GM12872 (cell line): ENCODE results near the gene ARL2.

Source experiments
- TF ChIP-seq, protein P1 (sequence below): IDR thresholded peaks from 3 replicates; pipeline ENCODE4 v1.5.1; 2011; ENCODE audit warnings: low read depth, mild to moderate bottlenecking, low read length, moderate library complexity; ENCODE audit not compliant: insufficient read depth

ARL2 gene

DNA sequence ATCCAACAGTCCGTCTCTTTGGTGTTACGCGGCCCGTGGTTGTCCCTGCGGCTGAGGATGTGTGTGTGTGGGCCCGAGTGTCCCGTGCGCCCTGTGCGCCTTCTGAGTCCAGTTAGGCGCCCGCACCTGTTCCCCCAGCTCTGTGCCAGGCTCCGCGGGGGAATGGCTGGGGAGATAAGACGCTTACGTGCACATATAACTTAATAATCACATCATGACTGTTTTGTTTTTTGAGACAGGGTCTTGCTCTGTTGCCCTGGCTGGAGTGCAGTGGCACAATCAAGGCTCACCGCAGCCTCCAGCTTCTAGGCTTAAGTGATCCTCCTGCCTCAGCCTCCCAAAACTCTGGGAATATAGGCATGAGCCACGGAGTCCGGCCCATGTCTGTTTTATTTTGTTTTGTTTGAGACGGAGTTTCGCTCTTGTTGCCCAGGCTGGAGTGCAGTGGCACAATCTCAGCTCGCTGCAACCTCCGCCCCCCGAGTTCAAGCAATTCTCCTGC is 817 bp downstream of the ARL2 start:
- TF ChIP-seq, protein P1, sequence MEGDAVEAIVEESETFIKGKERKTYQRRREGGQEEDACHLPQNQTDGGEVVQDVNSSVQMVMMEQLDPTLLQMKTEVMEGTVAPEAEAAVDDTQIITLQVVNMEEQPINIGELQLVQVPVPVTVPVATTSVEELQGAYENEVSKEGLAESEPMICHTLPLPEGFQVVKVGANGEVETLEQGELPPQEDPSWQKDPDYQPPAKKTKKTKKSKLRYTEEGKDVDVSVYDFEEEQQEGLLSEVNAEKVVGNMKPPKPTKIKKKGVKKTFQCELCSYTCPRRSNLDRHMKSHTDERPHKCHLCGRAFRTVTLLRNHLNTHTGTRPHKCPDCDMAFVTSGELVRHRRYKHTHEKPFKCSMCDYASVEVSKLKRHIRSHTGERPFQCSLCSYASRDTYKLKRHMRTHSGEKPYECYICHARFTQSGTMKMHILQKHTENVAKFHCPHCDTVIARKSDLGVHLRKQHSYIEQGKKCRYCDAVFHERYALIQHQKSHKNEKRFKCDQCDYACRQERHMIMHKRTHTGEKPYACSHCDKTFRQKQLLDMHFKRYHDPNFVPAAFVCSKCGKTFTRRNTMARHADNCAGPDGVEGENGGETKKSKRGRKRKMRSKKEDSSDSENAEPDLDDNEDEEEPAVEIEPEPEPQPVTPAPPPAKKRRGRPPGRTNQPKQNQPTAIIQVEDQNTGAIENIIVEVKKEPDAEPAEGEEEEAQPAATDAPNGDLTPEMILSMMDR = no peak

DNA sequence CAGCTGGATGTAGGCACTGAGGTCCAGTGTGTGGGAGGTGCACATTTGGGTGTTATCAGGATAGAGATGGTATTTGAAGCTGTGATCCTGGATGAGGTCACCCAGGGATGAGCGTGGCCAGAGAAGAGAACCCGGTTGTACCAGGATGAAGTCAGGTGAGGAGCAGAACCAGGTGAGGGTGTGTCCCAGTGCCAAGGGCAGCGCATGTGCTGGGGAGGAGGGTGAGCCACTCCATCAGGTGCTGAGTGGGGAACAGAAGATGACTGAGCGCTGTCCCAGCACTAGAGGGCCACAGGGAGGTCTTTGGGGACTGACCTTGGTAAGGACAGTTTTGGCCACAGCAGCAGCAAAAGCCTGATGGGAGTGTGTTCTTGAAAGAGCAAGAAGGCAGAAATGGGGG is 2.7 kb downstream of the ARL2 start:
- TF ChIP-seq, protein P1 = peak; percentile 20; the same call in 2 of the 3 replicates

DNA sequence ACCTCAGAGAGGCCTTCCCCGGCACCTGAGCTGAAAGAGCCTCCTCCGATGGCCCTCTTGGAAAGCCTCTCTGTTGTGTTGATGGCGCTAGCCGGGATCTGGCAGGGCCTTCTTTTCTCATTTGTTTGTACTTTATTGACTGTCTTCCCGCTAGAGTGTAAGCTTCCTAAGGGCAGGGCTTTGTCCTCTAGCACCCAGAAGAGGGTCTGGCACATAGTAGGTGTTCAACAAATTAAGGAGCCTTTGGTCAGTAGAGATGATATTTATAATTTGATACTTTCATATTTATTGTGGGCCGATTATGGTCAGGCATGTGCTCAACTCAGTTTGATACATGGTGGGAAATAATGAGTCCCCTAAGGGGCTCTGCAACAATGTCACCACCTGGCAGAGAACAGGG is 4.0 kb downstream of the ARL2 start:
- TF ChIP-seq, protein P1 = no peak

DNA sequence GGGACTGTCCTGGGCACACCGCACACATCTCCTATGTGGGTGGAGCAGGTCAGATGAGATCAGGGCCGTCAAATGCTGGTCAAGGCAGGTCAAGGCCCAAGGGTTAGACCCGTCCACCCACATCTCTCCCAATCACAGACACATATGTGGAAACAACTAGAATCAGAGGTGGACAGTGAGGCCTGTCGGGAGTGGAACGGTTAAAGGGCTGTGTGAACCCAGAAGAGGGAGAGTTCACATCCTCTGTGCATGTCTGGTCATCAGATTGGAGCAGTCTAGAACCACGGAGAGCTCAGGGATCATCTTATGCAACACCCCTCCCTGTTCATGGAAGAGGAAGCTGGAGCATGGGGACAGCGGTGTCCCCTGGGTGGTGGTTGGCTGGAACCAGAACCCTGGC is 5.9 kb downstream of the ARL2 start:
- TF ChIP-seq, protein P1 = no peak

DNA sequence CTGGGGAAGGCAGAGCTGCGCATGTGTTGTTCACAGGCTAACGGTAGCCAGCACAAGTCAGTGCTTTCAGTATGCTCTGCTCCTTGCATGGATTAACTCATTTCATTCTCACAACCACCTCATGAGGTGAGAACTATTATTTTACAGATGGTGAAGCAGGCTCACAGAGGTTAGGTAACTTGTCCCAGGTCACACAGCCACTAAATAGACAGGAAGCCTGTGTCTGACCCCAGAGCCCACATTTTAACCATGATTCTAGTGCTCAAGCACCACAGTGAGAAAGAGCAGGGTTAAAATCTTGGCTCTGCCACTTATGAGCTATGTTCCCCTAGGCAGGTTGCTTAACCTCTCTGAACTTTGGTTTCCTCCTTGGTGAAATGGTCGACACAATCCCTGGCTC is 7.0 kb downstream of the ARL2 start:
- TF ChIP-seq, protein P1 = no peak

DNA sequence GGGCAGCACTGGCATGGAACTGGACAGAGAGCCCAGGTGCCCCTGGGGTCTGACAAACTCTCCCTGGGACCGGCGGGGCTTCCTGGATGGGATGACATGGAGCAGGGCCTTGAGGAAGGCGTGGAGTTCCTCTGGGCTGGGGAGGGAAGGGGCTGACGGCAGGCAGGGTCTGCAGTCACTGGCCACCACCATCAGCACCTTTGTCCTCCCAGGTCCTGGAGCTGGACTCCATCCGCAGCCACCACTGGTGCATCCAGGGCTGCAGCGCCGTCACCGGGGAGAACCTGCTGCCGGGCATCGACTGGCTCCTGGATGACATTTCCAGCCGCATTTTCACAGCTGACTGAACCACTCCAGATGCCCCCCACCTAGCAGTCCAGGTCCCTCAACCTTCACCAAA is 7.5 kb downstream of the ARL2 start:
- TF ChIP-seq, protein P1 = no peak

DNA sequence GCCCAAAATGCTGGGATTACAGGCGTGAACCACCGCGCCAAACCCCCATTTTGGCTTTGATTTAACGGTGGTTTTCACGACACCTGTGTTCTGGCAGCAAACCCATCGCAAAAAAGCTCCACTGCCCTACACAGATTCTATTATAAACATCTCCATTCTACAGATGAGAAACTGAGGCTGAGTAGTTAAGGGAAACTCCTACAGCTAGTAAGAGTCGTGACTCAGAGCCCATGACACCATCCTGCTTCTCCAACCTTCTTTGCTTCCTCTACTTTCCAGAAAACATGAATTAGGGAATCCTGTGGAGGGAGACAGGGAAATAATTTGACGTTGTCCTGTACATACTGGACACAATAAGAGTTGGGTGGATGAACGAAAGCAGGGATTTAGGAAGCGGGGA is 12.8 kb downstream of the ARL2 start:
- TF ChIP-seq, protein P1 = no peak
